ENCODE results near the gene LRCH1. TPM values are rescaled to one million over a fixed set of nuclear protein-coding genes. Genes with fewer than 3 reads are reported as not detected.

The LRCH1 gene
- total and polyA plus RNA-seq, 2 of the 13 experiments (the other 11 are each of a cell fraction or from before 2014, with no cell fraction given), result 4.1 to 12.6 TPM

- TF ChIP-seq, protein P1, sequence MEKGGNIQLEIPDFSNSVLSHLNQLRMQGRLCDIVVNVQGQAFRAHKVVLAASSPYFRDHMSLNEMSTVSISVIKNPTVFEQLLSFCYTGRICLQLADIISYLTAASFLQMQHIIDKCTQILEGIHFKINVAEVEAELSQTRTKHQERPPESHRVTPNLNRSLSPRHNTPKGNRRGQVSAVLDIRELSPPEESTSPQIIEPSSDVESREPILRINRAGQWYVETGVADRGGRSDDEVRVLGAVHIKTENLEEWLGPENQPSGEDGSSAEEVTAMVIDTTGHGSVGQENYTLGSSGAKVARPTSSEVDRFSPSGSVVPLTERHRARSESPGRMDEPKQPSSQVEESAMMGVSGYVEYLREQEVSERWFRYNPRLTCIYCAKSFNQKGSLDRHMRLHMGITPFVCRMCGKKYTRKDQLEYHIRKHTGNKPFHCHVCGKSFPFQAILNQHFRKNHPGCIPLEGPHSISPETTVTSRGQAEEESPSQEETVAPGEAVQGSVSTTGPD (CRISPR knock-in tag; IDR thresholded peaks at IDR 0.05), result no peak
- TF ChIP-seq SMYD3 (CRISPR knock-in tag; IDR thresholded peaks at IDR 0.05) (no peak), ZNF816 (CRISPR knock-in tag; IDR thresholded peaks at IDR 0.05; ENCODE audit: borderline replicate concordance) (no peak), ZNF589 (CRISPR knock-in tag; conservative IDR thresholded peaks at IDR 0.05) (no peak), HDAC6 (IDR thresholded peaks at IDR 0.05; ENCODE audit: low read depth, low read length) (no peak), ZNF646 (CRISPR knock-in tag; IDR thresholded peaks at IDR 0.05) (no peak), ZC3H13 (CRISPR knock-in tag; IDR thresholded peaks at IDR 0.05) (0 out of 2 replicates have a peak, but pooled peaks have one; percentile 24), ZNF891 (CRISPR knock-in tag; IDR thresholded peaks at IDR 0.05) (no peak), ZNF766 (CRISPR knock-in tag; IDR thresholded peaks at IDR 0.05; ENCODE audit: borderline replicate concordance) (no peak), ARID2 (CRISPR knock-in tag; IDR thresholded peaks at IDR 0.05; ENCODE audit: borderline replicate concordance) (no peak), ZFP62 (CRISPR knock-in tag; IDR thresholded peaks at IDR 0.05) (no peak), NFYC (CRISPR knock-in tag; IDR thresholded peaks at IDR 0.05) (no peak), SMAD3 (CRISPR knock-in tag; IDR thresholded peaks at IDR 0.05) (peak; percentile 67; the same call in 1 of the 2 replicates), STAG1 (CRISPR knock-in tag; IDR thresholded peaks at IDR 0.05) (peak; percentile 16; the same call in 1 of the 2 replicates), ZNF781 (CRISPR knock-in tag; IDR thresholded peaks at IDR 0.05; ENCODE audit: borderline replicate concordance, not compliant biosample characterization) (no peak), RXRA (CRISPR knock-in tag; IDR thresholded peaks at IDR 0.05) (peak; percentile 87; the same call in 1 of the 2 replicates), ZNF678 (CRISPR knock-in tag; IDR thresholded peaks at IDR 0.05) (no peak), NFKB2 (CRISPR knock-in tag; IDR thresholded peaks at IDR 0.05; ENCODE audit: borderline replicate concordance) (no peak), SNAPC2 (CRISPR knock-in tag; IDR thresholded peaks at IDR 0.05) (no peak; the same call in 1 of the 2 replicates), RARA (CRISPR knock-in tag; IDR thresholded peaks at IDR 0.05) (peak; percentile 94), EEA1 (CRISPR knock-in tag; IDR thresholded peaks at IDR 0.05; ENCODE audit: borderline replicate concordance) (no peak)
- TF ChIP-seq, protein P2, sequence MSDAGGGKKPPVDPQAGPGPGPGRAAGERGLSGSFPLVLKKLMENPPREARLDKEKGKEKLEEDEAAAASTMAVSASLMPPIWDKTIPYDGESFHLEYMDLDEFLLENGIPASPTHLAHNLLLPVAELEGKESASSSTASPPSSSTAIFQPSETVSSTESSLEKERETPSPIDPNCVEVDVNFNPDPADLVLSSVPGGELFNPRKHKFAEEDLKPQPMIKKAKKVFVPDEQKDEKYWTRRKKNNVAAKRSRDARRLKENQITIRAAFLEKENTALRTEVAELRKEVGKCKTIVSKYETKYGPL (CRISPR knock-in tag; IDR thresholded peaks at IDR 0.05), result no peak
Observed at GRCh38 chr13:46607768-46608564, 55.0 kb downstream of the LRCH1 start (continued).

Measured in HepG2 (cell line).